ENCODE data around the gene SYNE1. TPM values are rescaled to one million over a fixed set of nuclear protein-coding genes. Genes with fewer than 3 reads are reported as not detected.

The SYNE1 gene
- total RNA-seq, 1 experiment from 2014 or later, result 3.0 TPM

- H2BK12ac ChIP-seq (ENCODE audit: insufficient read length, low read depth, low read length), result no peak overlapping the region
- no peak overlapping the region for H3T11ph ChIP-seq (ENCODE audit: low read length)
- Mint-ChIP-seq H3K9me3 (no peaks in the 10 kb centered on the region), H3K36me3 (ENCODE audit: insufficient read depth in 1 of 3, low read depth in 3 of 3) (no peaks in the 10 kb centered on the region), H3K27ac (no peak overlapping the region), H3K4me1 (peaks cover 4 to 7% of the 10 kb centered on the region in 2 experiments; a peak in 3 of 4 replicates), H3K4me3 (no peak overlapping the region), H3K27me3 (ENCODE audit: low read depth) (no peaks in the 10 kb centered on the region)
- H3K56ac ChIP-seq (ENCODE audit: insufficient read length, low read depth, low read length), result no peak overlapping the region
- no peak overlapping the region for H4K91ac ChIP-seq (ENCODE audit: insufficient read length, low read depth, low read length)
- no peak for DNase-seq
- no peak overlapping the region for H2BK120ac ChIP-seq (ENCODE audit: low read depth, low read length, poor library complexity, severe bottlenecking)
- TF ChIP-seq CTCF (conservative IDR thresholded peaks at IDR 0.05), result no peak
- H3K27ac ChIP-seq (ENCODE audit: insufficient read length, low read depth, low read length), result no peak overlapping the region
- no peak overlapping the region for H4K5ac ChIP-seq (ENCODE audit: insufficient read length, low read depth, low read length)
- no peaks in the 10 kb centered on the region for H3K27me3 ChIP-seq (ENCODE audit: insufficient read depth, low read length)
- H2BK15ac ChIP-seq (ENCODE audit: low read depth, low read length), result no peak overlapping the region
- WGBS (ENCODE audit: extremely low coverage, insufficient read length, low lambda C conversion rate), result no CpG with 5 or more reads among the region's 1 CpG
- no peak overlapping the region for H3K4me2 ChIP-seq (ENCODE audit: insufficient read depth, insufficient read length, low read length)
- no peak overlapping the region for H4K8ac ChIP-seq (replicated peaks; ENCODE audit: insufficient read length, low read depth, low read length)
- no peak overlapping the region for H2BK5ac ChIP-seq (ENCODE audit: insufficient read length, low read length)
- no peaks in the 10 kb centered on the region for H3K9me3 ChIP-seq (ENCODE audit: control insufficient read depth, low read depth, low read length)
- no peak overlapping the region for H3K4ac ChIP-seq (ENCODE audit: low read depth, low read length)
- no peak overlapping the region for H2AFZ ChIP-seq (ENCODE audit: low read length)
- no peak overlapping the region for H2BK20ac ChIP-seq (ENCODE audit: low read depth, low read length, poor library complexity, severe bottlenecking)
- no peak overlapping the region for H3K9ac ChIP-seq (ENCODE audit: extremely low read depth, insufficient read length, low read length)
- H3K4me1 ChIP-seq (ENCODE audit: insufficient read depth, low read length), result no peaks in the 10 kb centered on the region
- H3K18ac ChIP-seq (ENCODE audit: insufficient read length, low read depth, low read length), result no peak overlapping the region
- no peak overlapping the region for H2AK5ac ChIP-seq (ENCODE audit: insufficient read length, low read length)
- H3K79me1 ChIP-seq (ENCODE audit: insufficient read depth, low read depth, low read length, poor library complexity, severe bottlenecking), result no peaks in the 10 kb centered on the region
- no peaks in the 10 kb centered on the region for H3K23me2 ChIP-seq (ENCODE audit: insufficient read length, low read depth, low read length, poor library complexity, severe bottlenecking)
- H3K23ac ChIP-seq (ENCODE audit: insufficient read length, low read depth, low read length), result no peak overlapping the region
- H3K79me2 ChIP-seq (ENCODE audit: insufficient read depth, low read length), result no peaks in the 10 kb centered on the region
- no peaks in the 10 kb centered on the region for H4K20me1 ChIP-seq (ENCODE audit: control insufficient read depth, insufficient read depth, insufficient read length)
- H3K14ac ChIP-seq (ENCODE audit: insufficient read depth, low read length), result no peak overlapping the region
These were observed 488.8 kb downstream of the SYNE1 start for GRCh38 chr6:152148412-152148811.
